Right ventricle myocardium superior (tissue), 1 donor: ENCODE results near the gene TRPM3. TPM values are rescaled to one million over a fixed set of nuclear protein-coding genes. Genes with fewer than 3 reads are reported as not detected.
"Not testable (repeated sequence)": the region's sequence is repeated elsewhere in the genome, so short reads cannot be mapped to it uniquely, and the experiment has no call there.

Experiments
- ATAC-seq: fragments of 200-7000 bp; cut with Tn5 transposase; one replicate; pipeline ENCODE4 v1.9.1; 2020; ENCODE audit warnings: mild to moderate bottlenecking; ENCODE audit not compliant: poor library complexity
- DNase-seq: peaks from one replicate; pipeline ENCODE4 v3.0.0-alpha.2; 2020
- intact Hi-C: fragments of 100-400 bp; cut with DNase I; formaldehyde crosslinking; loops from one replicate; pipeline ENCODE4 v1.11.2; 2022
- total RNA-seq: library from RNA; stranded (reverse); fragmentation: NEBNext Ultra II Directional; extraction: Animal tissue kit (Norgen Biotek cat#: 25700); gene quantifications from one replicate; pipeline ENCODE4 v1.2.1, GENCODE V29; 2021
- donor health status: DM: no; HTN: yes; CAD: no; lungs with severe emphysema.

TRPM3 gene
- total RNA-seq, 1 donor from 2014 or later = 0.16 TPM

DNA sequence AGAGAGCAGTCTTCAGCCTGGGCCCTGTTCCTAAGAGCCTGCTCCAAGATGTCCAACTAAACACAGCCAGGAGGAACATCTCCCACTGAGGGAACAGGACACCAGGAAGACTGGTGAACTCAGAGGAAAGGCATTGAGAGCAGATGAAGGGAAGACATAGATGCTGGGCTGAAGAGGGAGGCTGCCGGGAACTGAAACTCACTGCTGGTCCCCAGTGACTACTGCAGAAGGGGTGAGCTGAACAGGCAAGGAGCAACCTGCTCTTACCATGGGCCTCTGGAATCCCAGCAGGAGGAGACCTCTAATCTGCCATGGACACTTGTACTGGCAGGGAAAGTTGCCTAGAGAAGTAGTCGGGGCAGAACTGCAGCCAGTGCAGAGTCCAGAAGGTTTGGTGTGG, 95.7 kb downstream of the TRPM3 start:
- DNase-seq (no peak), ATAC-seq (no peak)
- intact Hi-C loops = no loop called here

GRCh38 chr9:71025201-71025600, 96.2 kb downstream of the TRPM3 start:
- no peak for ATAC-seq
- intact Hi-C loops = no loop called here

GRCh38 chr9:71010258-71010657, 111.2 kb downstream of the TRPM3 start:
- intact Hi-C loops = no loop called here

More at GRCh38 chr9:71025201-71025600, 96.2 kb downstream of the TRPM3 start:
- DNase-seq = no peak

DNA sequence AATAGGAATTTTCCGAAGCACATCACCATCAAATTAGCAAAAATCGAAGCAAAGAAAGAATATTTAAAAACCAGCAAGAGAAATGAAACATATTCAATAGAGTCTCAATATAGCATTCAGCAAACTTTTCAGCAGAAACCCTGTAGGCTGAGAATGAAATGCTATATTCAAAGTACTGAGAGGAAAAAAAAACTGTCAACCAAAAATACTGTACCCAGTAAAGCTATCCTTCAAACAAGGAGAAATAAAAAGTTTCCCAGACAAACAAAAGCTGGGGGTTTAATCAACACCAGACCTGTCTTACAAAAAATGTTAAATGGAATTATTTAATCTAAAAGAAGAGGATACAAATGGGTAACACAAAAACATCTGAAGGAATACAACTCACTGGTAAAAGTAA, 116.0 kb downstream of the TRPM3 start:
- DNase-seq = no peak
- intact Hi-C loops = no loop called here
- ATAC-seq = no peak

More at GRCh38 chr9:71010258-71010657, 111.2 kb downstream of the TRPM3 start:
- ATAC-seq = no peak
- DNase-seq = no peak

- intact Hi-C loops = loop anchor here (5.0 kb wide), 1 partner anchor 362 kb away; no protein-coding TSS in a partner anchor
- ATAC-seq (no peak), DNase-seq (no peak)
Observed at GRCh38 chr9:71004196-71004595, 117.2 kb downstream of the TRPM3 start.

GRCh38 chr9:71003346-71003745, 118.1 kb downstream of the TRPM3 start:
- intact Hi-C loops = loop anchor here (5.0 kb wide), 1 partner anchor 361 kb away; no protein-coding TSS in a partner anchor
- no peak for ATAC-seq
- no peak for DNase-seq

DNA sequence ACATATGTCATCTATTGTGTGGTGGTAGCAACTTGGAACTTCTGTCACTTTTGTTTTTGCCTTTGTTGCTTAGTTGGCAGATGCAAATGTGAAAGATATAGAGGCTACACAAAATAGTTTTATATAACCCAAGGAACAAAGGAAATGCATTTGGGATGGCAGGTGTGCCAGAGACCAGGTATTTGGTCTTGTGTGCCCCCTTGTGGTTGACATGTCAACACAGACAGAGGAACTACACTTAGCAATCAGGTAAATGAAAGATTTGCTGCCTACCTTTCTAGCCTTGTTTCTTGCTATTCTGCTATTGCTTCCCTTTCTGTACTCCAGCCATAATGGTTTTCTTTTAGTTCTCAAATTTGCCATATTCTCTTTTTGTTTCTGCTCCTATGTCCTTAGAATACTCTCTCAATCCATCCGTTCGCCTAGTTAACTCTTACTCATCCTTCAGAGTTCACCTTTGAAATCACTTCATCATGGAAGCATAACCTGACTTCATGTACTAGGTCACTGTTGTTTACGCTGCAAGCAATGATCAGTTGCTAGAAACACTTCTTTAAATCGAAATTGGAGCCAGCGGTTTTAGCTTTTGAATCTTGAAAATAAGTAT, 119.5 kb downstream of the TRPM3 start:
- no peak for DNase-seq
- ATAC-seq = no peak
- intact Hi-C loops = loop anchor here (5.0 kb wide), 1 partner anchor 360 kb away; no protein-coding TSS in a partner anchor

DNA sequence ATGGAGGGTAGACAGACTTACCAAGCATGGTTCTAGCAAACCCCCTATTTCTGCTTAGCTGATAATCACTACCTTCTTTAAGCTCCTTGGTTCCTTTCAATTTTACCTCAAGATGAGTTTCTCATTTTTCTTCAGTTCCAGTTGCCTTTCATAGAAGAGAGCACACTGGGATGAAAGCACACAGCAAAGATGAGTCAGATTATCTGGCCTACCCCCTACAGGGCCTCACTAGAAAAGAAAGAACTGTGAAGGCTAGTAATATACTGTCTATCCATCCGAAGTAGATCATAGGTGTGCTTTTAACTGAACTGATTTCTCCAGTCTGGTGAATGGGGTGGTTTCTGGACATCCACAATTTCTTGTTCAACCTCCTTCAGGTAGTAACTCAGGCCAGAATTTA, 122.5 kb downstream of the TRPM3 start:
- intact Hi-C loops = no loop called here
- ATAC-seq = no peak
- DNase-seq = no peak

DNA sequence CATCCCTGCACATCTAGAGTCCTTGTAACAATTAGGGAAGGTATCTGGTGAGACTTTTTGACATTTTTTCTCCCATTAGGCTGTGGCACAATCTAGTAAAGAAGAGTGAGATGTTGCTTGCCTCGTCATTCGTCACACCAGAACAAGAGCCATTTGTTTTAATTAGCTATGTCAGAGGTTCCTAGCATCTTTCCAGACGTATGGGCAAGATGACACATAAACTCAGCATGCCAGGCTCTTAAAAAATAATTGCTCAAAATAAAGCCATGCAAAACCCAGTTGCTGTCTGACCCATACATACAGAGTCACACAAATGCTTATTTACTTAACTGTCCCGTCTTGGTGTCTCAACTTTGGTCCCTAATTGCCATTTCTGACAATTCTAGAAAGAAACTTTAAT, 125.9 kb downstream of the TRPM3 start:
- ATAC-seq = no peak
- DNase-seq = no peak
- intact Hi-C loops = no loop called here

DNA sequence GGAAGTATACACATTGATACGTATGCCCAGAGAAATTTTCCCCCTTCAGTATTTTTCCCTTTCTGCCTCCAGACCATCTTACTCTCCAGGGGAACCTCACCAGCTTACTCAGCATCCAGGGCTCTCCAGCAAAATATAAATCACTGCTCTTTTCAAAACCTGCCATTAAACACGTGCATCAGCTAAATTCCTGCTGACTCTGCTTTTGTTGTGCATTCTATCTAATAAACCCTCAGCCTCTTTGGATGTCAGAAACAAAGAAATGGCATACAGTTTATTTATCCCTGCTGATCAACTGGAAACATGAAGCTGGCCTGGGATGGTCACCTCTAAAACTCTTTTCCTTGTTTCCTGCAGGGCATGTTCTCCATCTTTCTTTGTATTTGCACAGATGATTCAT, 126.8 kb downstream of the TRPM3 start:
- DNase-seq (no peak), ATAC-seq (no peak)
- intact Hi-C loops = no loop called here

DNA sequence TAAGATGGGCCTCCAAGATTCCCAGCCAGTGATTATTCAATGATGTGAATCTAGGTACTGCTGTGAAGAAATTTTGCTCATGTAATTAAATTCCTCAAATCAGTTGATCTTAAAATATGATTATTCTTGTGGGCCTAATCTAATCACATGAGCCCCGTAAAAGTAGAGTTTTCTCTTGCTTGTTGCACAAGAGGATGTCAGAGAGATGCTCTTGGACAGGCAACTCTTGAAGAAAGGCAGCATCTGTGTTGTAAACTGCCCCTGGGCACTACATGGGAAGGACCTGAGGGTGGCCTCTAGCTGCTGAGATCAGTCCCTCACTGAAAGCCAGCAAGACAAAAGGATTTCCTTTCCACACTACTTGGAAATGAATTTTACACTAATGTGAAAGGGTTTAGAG, 132.9 kb downstream of the TRPM3 start:
- ATAC-seq (no peak), DNase-seq (no peak)
- intact Hi-C loops = no loop called here

DNA sequence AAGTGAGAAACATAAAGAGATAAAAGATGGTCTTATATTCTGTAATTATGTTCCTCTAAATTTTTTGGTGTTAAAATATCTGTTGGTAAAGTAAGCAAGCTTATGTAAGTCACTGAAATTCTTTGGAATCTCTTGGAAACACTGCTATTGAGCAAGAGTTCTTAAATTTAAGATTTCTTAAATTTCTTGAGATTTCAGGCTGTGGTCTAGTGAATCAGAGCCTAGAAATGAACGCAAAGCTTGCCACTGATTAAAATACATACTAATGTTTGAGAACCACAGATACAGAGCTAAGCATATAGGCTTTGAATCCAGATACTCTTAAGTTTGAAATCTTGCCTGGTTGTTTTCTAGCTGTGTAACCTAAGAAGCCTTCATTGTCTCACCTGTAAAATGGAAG, 133.4 kb downstream of the TRPM3 start:
- no peak for DNase-seq
- intact Hi-C loops = no loop called here
- no peak for ATAC-seq

DNA sequence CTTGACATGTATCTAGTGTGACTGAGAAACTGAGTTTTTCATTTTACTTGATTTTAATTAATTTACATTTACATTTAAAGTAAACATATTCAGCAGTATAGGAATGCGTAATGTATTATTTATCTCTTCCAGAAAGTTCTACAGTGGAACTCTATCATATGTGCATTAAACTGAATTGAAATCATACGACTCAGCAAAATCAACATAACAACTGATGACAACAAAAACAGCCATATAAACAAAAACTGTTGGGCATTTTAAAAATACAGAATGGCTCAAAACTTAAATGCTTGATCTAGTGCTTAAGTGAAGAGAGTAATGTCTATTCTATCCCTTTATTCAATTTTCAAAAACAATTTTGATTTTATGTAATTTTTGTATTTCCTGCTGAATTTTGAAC, 134.4 kb downstream of the TRPM3 start:
- ATAC-seq = no peak
- DNase-seq = no peak
- intact Hi-C loops = no loop called here

DNA sequence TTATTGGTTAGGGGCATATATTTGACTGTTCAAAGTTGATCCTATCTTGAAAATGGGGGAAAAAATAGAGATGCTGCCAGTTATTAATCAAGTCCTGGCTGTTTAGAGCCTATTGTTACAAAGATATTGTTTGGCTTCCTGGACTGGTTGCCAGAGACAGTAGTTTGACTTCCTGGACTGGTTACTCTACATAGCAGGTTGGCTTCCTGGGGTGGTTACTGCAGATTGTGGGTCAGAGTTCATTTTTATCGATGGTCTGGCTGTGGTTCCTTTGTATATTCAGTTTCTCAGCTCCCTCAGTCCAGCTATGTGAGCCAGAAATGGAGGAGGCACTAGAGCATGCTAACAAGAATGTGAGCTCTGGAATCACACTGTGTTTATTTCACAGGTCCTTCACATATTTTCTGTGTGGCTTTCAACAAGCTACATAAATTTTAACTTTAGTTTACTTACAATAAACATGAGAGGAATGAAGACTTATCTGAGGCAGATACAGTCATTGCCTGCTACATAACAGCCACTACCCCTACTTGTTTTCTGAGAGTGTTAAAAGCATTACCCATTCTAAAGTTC, 137.6 kb downstream of the TRPM3 start:
- ATAC-seq = no peak
- intact Hi-C loops = no loop called here

DNA sequence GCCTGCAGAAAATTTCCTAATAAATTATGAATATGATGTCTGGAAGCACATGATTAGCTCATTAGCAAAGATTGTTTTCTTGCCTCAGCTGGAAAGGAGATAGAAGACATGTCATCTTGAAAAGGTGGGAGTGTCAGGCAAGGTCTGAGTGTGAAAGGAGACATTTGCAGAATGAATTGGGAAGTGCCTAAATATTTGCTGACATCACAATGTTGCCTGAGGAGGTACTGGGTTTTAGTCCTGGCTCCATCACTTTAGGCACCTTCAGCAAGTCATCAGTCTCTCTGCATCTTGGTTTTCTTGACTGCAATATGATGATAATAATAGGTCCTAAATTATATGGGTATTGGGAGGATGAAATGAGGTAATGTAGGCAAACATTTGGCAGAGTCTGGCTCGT, 140.1 kb downstream of the TRPM3 start:
- ATAC-seq (no peak), DNase-seq (no peak)
- intact Hi-C loops = no loop called here

More for the DNA sequence above, 137.6 kb downstream of the TRPM3 start:
- no peak for DNase-seq

GRCh38 chr9:70979966-70980365, 141.5 kb downstream of the TRPM3 start:
- intact Hi-C loops = no loop called here

DNA sequence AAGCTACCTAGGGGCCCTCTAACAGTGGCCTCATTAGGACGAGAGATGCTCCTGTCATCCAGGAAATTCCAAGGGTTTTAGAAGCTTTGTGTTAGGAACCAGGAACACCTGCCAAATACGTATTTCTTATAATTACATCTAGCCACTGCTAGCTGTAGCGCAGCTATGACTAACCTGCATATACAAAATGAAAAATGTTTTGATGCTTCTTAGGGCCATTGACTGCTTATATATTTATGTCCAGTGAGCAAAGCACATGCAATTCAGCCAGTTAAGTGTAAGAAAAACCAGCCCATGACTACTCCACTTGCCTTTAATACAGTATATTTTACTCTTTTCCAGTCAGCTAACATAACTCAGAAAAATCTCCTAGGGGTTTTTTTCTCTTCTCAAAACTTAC, 143.3 kb downstream of the TRPM3 start:
- no peak for ATAC-seq
- intact Hi-C loops = no loop called here
- DNase-seq = no peak

More at GRCh38 chr9:70979966-70980365, 141.5 kb downstream of the TRPM3 start:
- ATAC-seq = no peak
- DNase-seq = no peak

DNA sequence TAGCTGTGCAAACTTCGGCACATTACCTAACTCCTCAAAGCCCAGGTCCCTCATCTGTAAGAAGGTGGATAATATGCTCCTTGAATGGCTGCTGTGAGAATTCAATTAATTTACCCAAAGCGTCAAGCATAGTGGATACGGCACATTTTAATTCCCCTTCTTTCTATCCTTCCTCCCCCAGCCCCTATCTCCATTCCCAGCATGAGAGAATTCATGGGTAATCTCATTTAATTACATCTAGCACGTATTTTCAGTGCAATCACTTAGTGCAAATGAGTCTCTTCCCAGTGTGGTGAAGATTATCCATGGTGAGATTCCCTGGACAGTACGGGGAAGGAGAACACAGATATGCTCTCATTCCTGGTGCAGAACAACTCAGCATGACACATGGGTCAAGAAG, 145.6 kb downstream of the TRPM3 start:
- DNase-seq = no peak
- intact Hi-C loops = no loop called here
- ATAC-seq = no peak

GRCh38 chr9:70971723-70972122, 149.7 kb downstream of the TRPM3 start:
- no peak for ATAC-seq
- intact Hi-C loops = no loop called here
- no peak for DNase-seq

- ATAC-seq, intact Hi-C loops, DNase-seq: not testable (repeated sequence)
Observed at GRCh38 chr9:70966380-70966779, 155.0 kb downstream of the TRPM3 start.

DNA sequence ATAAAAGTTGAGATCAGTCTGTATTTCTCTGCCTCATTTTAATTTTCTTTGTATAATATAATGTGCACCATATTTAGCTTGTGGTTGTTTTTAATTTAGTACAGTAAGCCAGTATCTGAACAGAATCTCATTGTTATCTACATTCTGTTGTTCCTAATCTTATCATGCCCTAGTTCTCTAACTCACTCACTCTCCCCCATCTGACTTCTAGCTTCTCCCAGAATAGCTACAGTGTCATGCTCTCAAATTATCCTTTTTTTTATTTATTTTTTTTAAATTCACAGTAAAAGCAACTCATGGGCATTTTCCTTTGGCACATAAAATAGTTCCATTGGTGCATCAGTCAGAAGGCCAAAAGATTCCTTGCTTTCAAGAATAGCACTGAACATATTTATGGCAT, 156.6 kb downstream of the TRPM3 start:
- no peak for ATAC-seq
- DNase-seq = no peak
- intact Hi-C loops = no loop called here
